ENCODE measurements around the gene COQ2. TPM values are rescaled to one million over a fixed set of nuclear protein-coding genes. Genes with fewer than 3 reads are reported as not detected.
A peak's percentile ranks its signal among the peaks of the same experiment; 100 is the strongest.
"Not testable (repeated sequence)": the region's sequence is repeated elsewhere in the genome, so short reads cannot be mapped to it uniquely, and the experiment has no call there.

COQ2 gene
- total RNA-seq, 1 donor from 2014 or later, result 9.5 TPM

DNA sequence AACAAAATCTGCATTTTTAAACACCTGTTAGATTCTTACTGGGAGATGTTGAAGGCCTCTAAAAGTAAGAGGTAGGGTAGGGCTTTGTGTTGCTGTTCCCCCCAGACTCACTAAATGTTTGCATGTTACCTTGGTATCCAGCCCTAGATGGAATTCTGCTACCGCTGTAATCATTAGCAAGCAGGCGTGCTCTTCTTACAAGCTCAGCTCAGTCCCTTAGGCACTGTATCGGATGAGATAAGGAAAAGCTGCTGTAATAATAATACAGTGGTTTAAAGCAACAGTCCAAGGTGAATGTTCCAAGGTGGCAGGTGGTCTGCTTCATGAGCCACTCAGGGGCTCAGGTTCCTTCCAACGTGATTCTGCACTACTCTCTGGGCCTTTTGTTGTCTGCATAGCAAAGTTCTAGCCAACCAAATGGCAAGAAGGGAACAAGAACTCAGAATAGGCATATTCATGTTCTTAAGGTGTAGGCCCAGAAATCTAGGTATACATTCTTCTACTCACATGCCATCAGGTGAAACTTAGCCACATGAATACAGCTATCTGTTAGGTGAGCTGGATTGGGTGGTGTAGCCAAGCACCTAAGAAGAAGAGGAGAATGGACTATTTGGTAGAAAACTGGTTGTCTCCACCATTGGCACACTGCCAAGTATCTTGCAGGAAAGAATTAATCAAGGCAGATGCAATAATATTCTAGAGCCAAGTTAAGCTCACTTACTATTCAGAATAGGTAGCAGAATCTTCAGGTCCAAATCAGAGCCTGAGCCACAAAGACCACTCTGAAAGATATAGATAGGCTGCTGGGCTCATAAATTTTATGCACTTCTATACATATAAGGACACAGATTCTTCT lies 46.0 kb downstream of the COQ2 start:
- Histone ChIP-seq H3K27me3 (ENCODE audit: control insufficient read depth, insufficient read depth, low read length) (no peaks in the 10 kb centered on the region), H3K36me3 (ENCODE audit: control insufficient read depth, insufficient read depth, low read length) (no peaks in the 10 kb centered on the region), H3K4me3 (ENCODE audit: low read depth, low read length) (no peak overlapping the region)
- DNase-seq (ENCODE audit: low read depth) (no peak), FAIRE-seq (no peak)
- TF ChIP-seq, protein P1, sequence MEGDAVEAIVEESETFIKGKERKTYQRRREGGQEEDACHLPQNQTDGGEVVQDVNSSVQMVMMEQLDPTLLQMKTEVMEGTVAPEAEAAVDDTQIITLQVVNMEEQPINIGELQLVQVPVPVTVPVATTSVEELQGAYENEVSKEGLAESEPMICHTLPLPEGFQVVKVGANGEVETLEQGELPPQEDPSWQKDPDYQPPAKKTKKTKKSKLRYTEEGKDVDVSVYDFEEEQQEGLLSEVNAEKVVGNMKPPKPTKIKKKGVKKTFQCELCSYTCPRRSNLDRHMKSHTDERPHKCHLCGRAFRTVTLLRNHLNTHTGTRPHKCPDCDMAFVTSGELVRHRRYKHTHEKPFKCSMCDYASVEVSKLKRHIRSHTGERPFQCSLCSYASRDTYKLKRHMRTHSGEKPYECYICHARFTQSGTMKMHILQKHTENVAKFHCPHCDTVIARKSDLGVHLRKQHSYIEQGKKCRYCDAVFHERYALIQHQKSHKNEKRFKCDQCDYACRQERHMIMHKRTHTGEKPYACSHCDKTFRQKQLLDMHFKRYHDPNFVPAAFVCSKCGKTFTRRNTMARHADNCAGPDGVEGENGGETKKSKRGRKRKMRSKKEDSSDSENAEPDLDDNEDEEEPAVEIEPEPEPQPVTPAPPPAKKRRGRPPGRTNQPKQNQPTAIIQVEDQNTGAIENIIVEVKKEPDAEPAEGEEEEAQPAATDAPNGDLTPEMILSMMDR (IDR thresholded peaks at IDR 0.05; ENCODE audit: insufficient read depth, low read length, severe bottlenecking), result no peak

DNA sequence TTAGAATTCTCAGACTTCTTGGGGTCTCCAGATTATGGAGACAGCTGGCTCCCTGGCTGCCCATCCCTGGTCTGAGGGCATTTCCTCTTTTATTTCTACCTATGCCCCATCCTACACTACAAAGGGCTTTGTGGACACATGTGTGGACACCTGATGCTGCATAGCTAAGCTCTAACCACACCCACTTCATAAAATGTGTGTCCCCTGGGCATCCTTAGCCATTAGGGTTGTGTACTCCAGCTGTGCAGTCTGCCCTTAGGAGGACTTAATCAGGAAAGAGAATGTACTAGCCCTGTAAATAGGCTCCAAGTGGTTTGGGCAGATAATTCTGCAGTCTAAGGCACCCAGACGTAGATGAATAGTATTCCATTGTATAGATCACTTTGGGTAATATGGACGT lies 47.0 kb downstream of the COQ2 start:
- Histone ChIP-seq H3K4me3 (ENCODE audit: low read depth, low read length) (no peak overlapping the region), H3K36me3 (ENCODE audit: control insufficient read depth, insufficient read depth, low read length) (no peaks in the 10 kb centered on the region), H3K27me3 (ENCODE audit: control insufficient read depth, insufficient read depth, low read length) (no peaks in the 10 kb centered on the region)
- TF ChIP-seq, protein P1 (IDR thresholded peaks at IDR 0.05; ENCODE audit: insufficient read depth, low read length, severe bottlenecking), result no peak
- DNase-seq (ENCODE audit: low read depth) (no peak), FAIRE-seq (no peak)

DNA sequence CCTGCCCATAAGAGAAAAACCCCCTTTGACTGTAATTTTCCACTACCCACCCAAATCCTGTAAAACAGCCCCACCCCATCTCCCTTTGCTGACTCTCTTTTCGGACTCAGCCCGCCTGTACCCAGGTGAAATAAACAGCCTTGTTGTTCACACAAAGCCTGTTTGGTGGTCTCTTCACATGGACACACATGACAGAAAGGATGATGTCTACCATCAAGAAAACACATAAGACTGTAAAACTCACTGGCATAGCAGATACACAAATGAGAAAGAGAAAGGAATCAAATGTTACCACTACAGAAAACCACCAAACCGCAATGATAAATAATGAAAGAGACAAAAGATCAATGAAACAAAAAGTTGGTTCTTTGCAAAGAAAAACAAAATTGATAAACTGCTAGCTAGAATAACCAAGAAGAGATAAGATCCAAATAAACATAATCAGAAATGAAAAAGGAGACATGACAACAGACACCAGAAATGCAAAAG lies 48.9 kb downstream of the COQ2 start:
- H3K4me3 ChIP-seq (ENCODE audit: low read depth, low read length); H3K36me3 ChIP-seq (ENCODE audit: control insufficient read depth, insufficient read depth, low read length); H3K27me3 ChIP-seq (ENCODE audit: control insufficient read depth, insufficient read depth, low read length); FAIRE-seq; DNase-seq (ENCODE audit: low read depth): not testable (repeated sequence)

DNA sequence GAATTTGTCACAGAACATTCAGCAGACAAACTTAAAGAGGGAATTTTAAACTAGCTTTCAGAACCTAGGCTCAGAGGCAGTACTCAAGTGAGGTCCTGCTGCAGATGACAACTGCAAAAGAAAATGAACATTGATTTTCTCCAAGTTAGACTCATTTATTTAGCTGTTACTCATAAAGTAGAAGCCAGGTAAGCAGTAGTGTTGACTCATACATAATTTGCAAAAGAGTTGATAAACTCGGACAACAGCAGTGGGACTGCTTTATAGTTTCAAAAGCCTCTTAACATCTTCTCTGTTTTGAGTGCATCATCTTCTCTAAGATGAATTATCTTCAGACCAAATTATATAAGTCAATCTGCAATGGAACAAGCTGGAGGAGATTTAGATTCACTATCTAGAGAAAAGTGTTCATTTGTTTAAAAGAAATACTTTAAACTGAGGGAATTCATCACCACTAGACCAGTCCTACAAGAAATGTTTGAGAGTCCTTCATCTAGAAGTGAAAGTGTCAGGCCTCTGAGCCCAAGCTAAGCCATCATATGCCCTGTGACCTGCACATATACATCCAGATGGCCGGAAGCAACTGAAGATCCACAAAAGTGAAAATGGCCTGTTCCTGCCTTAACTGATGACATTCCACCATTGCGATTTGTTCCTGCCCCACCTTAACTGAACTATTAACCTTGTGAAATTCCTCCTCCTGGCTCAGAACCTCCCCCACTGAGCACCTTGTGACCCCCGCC lies 49.5 kb downstream of the COQ2 start:
- Histone ChIP-seq H3K27me3 (ENCODE audit: control insufficient read depth, insufficient read depth, low read length) (no peaks in the 10 kb centered on the region), H3K4me3 (ENCODE audit: low read depth, low read length) (no peak overlapping the region), H3K36me3 (ENCODE audit: control insufficient read depth, insufficient read depth, low read length) (no peaks in the 10 kb centered on the region)
- TF ChIP-seq, protein P1 (IDR thresholded peaks at IDR 0.05; ENCODE audit: insufficient read depth, low read length, severe bottlenecking), result no peak
- DNase-seq (ENCODE audit: low read depth) (peak; percentile 50), FAIRE-seq (no peak)

DNA sequence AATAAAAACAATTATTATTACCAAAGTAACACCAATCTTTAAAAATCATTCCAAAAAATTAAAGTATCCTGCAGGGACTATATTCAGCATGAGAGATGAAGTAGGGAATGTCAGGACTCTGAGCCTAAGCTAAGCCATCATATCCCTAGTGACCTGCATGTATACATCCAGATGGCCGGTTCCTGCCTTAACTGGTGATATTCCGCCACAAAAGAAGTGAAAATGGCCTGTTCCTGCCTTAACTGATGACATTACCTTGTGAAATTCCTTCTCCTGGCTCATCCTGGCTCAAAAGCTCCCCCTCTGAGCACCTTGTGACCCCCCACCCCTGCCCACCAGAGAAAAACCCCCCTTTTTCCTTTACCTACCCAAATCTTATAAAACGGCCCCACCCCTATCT lies 50.2 kb downstream of the COQ2 start:
- not testable (repeated sequence) for H3K4me3 ChIP-seq (ENCODE audit: low read depth, low read length); DNase-seq (ENCODE audit: low read depth); H3K27me3 ChIP-seq (ENCODE audit: control insufficient read depth, insufficient read depth, low read length); FAIRE-seq; H3K36me3 ChIP-seq (ENCODE audit: control insufficient read depth, insufficient read depth, low read length)

DNA sequence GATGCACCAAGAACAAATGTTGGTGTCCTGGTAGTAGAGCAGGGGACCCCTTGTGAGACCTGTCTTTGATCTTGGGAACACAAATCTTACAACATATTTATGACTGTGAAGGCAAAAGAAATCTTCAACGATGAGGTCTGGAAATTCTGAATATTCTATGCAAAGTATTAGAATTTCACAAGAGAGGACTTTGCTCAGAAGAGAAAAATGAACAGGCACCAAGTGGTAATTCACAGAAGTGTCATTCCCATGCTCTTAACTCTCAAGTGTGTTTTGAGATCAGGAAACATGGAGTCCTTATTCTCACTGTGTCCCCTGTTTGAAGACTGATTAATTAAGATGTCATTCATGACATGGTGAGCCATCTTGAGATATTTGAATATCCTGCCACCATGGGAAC lies 52.5 kb downstream of the COQ2 start:
- no peak for FAIRE-seq
- TF ChIP-seq, protein P1 (IDR thresholded peaks at IDR 0.05; ENCODE audit: insufficient read depth, low read length, severe bottlenecking), result no peak

More for the DNA sequence above, 52.5 kb downstream of the COQ2 start:
- DNase-seq (ENCODE audit: low read depth), result no peak
- Histone ChIP-seq H3K4me3 (ENCODE audit: low read depth, low read length) (no peak overlapping the region), H3K36me3 (ENCODE audit: control insufficient read depth, insufficient read depth, low read length) (no peaks in the 10 kb centered on the region), H3K27me3 (ENCODE audit: control insufficient read depth, insufficient read depth, low read length) (no peaks in the 10 kb centered on the region)
